NOMO-1 treated with DMSO at 0.1 percent for 48 hours (cell line): ENCODE measurements around the gene LDB2.
"Not testable (repeated sequence)": the region's sequence is repeated elsewhere in the genome, so short reads cannot be mapped to it uniquely, and the experiment has no call there.

Experiments
- DNase-seq: peaks from one replicate; lab custom pipeline; 2025; ENCODE audit not compliant: unreplicated experiment; lab: John Stamatoyannopoulos, UW

LDB2 gene

GRCh38 chr4:16897991-16898827, at the start of gene LDB2:
LDB2 (minus strand) TSS chr4:16898645.
- no peak for DNase-seq

- DNase-seq, result no peak
These were observed 44.0 kb upstream of the LDB2 start for GRCh38 chr4:16942491-16942890.

DNA sequence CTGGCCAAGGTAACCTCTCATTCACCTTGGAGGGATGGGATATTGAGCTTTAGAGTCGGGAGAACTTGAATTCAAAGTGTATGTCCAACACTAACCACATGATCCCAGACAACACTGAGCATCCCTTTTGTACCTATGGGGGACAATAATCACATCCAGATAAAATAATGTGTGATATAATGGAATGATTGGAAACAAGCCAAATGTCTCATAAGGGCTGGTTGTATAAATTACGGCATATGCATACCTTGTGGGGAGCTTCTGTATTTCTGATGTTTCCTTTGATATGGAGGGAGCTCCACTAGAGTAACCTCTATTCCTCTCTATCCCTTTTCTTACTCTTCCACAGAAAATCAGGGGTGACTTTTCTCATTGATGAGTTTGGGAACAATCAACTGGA, 40.7 kb upstream of the LDB2 start:
- DNase-seq, result no peak

- no peak for DNase-seq
These were observed 40.1 kb upstream of the LDB2 start for GRCh38 chr4:16938512-16939040.

DNA sequence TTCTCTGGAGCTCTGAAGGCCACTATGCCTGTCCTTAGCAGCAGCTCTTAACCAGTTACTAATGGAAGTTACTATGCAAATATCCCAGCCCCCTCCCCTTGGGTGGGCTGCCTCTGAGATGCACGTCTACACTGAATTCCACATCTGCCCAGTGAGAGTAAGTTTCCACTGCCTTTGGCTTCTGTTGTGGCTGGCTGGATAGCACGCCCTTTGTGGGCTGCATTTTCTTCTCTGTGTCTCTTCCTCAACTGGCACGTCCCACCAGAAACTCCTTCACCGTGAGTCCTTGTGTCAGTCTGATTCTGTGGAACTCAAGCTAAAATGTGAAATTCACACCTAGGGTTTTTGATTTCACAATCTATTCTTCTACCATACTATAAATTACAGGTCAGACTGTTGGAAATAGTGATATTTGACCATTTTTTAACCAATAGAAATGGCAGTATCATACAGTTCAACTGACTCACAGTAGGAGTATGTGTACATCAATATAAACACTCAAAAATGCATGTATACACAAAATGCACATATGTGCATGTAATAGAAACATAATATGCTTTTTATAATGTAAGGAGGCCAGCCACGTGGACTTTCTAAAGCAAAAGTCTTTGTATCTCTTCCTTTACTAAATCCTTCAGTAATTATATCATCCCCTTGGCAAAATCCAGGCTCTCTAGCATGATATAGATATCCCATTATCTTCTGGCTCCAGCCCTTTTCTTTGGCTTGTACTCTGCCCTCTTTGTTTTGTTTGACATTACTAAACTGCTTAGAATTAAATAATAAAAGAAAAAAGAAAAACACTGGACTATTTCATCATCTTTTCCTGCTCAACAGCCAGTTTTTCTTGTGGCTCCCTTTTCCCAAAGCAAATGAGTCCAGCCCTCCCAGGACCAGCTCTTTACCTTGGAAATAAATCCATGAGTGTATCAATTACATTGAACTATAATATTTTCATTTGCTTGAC, 33.2 kb upstream of the LDB2 start:
- DNase-seq, result no peak

GRCh38 chr4:16926214-16926613, 27.8 kb upstream of the LDB2 start:
- DNase-seq, result no peak

DNA sequence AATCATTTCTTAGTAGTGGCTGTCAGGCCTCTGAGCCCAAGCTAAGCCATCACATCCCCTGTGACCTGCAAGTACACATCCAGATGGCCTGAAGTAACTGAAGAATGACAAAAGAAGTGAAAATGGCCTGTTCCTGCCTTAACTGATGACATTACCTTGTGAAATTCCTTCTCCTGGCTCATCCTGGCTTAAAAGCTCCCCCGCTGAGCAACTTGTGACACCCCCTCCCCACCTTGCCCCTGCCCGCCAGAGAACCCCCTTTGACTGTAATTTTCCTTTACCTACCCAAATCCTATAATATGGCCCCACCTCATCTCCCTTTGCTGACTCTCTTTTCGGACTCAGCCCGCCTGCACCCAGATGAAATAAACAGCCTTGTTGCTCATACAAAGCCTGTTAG, 20.3 kb upstream of the LDB2 start:
- not testable (repeated sequence) for DNase-seq

DNA sequence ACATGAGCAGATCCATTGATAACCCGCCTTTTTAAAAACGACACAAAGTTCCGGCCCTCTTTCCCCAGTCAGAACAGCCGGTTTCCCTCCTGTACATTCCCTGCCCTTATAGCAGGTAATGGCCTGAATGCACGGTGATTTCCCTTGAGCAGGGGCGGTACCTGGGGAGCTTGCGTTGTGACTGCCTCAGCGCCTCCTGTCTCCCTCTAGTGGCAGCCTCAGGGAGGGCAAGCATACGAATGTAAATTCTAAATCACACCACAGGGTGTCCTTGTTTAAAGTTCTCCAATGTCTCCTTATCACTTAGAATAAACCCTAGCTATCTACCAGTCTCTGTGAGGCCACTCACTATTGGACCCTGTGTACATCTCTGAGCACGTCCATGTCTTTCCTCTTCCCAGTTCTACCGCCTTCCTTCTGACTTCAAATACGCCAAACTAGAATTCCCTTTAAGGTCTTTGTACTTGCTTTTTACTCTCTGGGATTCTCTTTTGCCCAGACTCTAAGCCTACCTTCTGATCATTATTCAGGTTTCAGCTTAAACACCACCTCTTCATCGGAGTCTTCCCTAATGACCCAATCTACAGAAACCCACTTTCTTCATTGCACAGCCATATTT, 18.4 kb upstream of the LDB2 start:
- DNase-seq, result peak; percentile 69

GRCh38 chr4:16916031-16916430, 17.6 kb upstream of the LDB2 start:
- DNase-seq, result no peak

DNA sequence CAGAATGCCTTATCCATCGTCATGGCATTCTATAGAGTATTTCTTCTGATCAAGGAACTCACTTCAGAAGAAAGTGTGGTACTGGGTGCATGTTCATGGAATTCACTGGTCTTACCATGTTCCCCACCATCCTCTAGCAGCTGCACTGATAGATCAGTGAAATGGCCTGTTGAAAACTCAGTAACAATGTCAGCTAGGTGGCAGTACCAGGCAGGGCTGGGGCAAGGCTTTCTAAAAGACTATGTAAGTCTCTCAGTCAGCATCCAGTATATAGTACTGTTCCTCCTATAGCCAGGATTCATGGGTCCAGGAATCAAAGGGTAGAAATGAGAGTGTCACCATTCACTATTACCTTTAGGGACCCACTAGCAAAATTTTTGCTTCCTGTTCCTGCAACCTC, 15.8 kb upstream of the LDB2 start:
- no peak for DNase-seq

DNA sequence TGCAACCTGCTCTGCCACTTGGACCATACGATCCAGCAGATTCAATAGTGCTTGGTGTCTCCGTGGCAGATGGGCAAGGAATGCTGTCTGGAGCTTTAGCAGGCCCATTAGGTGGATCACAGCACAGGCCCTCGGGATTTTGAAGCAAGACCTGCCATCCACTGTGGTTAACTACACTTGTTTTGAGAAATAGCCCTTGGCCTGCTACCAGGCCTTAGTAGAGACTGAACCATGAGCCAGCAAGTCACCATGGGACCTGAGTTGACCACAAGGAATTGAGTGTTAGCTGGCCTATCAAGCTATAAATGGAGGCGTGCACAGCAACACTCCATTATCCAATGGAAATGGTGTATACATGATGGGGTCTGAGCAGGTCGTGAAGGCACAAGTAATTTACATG, 14.5 kb upstream of the LDB2 start:
- no peak for DNase-seq

DNA sequence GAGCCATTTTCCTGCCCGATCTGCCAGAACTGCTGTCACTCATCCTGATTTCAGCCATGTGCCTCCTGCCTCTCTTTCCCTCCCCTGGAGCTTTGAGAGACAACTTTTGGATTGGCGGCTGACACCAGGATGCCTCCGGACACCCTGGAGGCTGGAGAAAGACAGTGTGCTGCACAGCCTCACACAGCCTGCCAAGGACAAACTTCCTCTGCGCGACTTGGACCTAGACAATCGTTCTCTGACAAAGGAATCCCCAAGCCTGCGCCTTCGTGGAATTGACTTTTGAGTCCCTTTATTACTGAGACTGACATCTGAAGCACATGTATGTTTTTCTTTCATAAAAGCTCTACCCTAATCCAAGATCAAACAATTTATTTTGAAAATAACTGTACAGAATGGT, 10.8 kb upstream of the LDB2 start:
- no peak for DNase-seq

DNA sequence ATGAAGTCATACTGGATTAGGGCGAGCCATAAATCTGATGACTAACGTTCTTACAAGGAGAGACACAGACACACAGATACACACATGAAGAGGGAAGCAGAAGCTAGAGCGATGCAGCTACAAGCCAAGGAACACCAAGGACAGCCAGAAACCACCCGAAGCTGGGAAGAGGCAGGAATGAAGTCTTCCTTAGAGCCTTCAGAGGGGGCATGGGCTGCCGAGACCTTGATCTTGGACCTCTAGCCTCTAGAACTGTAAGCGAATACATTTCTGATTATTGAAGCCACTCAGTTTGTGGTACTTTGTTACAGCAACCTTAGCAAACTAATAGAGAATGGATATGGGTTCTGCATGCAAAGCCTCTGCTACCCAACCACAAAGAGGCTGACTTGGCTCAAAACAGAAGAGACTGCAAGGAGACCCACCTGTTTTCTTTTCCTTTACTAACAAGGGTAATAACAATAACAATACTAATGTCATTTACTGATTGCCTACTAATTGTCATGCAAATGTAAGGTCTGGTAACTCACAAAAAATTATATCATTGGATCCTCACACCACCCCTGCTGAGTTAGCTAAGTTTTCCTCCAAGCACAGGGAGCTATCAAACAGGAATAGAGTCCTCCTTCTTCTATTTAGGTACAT, 10.1 kb upstream of the LDB2 start:
- DNase-seq, result no peak

- no peak for DNase-seq
These were observed 1.9 kb upstream of the LDB2 start for GRCh38 chr4:16900325-16900724.

GRCh38 chr4:16896881-16897750, 1.3 kb downstream of the LDB2 start:
- DNase-seq, result no peak

GRCh38 chr4:16894406-16894805, 4.0 kb downstream of the LDB2 start:
- no peak for DNase-seq

- DNase-seq, result no peak
These were observed 5.2 kb downstream of the LDB2 start for GRCh38 chr4:16893141-16893651.

- no peak for DNase-seq
These were observed 7.8 kb downstream of the LDB2 start for GRCh38 chr4:16890651-16891050.

GRCh38 chr4:16889945-16890344, 8.5 kb downstream of the LDB2 start:
- DNase-seq, result no peak

DNA sequence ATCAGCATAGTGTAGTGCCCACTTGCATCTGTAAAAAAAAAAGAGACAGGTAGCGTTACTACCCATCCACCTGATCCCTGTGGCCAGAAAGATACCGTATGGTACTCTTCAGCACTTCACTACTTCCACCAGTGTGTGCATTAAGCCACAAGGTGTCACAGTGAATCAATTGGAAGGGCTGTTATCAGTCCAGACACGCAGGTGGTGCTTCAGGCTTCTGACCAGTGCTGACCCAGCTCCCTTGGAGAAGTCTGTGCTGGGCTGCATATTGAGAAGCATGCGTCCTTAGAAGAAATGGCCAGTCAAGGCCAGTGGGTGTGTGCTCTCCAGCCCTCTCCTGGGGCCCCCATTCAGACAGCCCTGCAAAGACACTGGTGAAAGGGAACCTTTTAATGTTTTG, 10.6 kb downstream of the LDB2 start:
- no peak for DNase-seq
